Measurements from ENCODE around the gene FARS2. TPM values are rescaled to one million over a fixed set of nuclear protein-coding genes. Genes with fewer than 3 reads are reported as not detected.
A peak's percentile ranks its signal among the peaks of the same experiment; 100 is the strongest.

FARS2 gene
- total and polyA plus RNA-seq, 2 donors (not counting 1 experiment from before 2014, with no cell fraction given), result 33.0 to 35.5 TPM

DNA sequence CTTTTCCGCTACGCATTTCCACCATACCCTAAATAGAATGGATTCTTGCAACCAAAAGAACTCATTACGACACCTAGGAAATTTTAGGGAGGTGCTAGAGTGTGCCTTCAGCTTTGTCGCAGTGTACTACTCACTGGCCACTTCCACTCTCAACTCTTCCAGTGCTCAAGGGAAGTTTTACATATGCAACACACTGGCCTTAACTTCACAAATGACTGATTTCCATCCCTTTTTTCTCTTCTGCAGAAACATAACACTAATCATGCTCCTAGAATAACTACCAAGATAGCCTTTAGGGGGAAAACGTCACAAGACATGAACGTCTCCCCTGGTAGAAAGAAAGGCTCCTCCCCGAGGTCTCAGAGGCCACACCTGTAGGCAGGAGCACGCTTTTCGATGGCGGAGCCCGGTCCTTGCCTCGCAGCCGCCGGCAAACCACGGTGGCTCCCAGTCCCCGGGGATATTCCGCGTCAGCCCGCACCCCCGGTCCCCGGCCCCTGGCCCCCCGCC, 1.1 kb upstream of the FARS2 start:
- Mint-ChIP-seq H3K9me3 (ENCODE audit: insufficient read depth) (no peaks in the 10 kb centered on the region), H3K27me3 (no peaks in the 10 kb centered on the region), H3K27ac (peak overlapping the region; percentile 99), H3K4me1 (peaks cover 23% of the 10 kb centered on the region), H3K4me3 (peak overlapping the region; percentile 92)
- H3K9me3 ChIP-seq (ENCODE audit: control extremely low read depth in 1 of 3, control insufficient read depth in 2 of 3, insufficient read depth in 1 of 3, low read length in 2 of 3), result no peaks in the 10 kb centered on the region
- H3K27me3 ChIP-seq (replicated peaks in 1 of 4; ENCODE audit: control extremely low read depth in 1 of 4, control insufficient read depth in 3 of 4, insufficient read depth in 4 of 4, low read length in 3 of 4), result no peaks in the 10 kb centered on the region
- peak overlapping the region; percentile 72 to 96 for H3K27ac ChIP-seq (ENCODE audit: low read length in 2 of 2)
- ChIA-PET CTCF (interaction anchor here (0.6 to 2.7 kb wide), 2 partner anchors 42 to 97 kb away, joined by 6 to 14 read pairs; no protein-coding TSS in a partner anchor), POLR2A (interaction anchor here (0.6 to 2.4 kb wide), 5 partner anchors 15 to 256 kb away, joined by 3 to 11 read pairs (median 4); partner anchors contain the start of gene RPP40)
- peak overlapping the region; percentile 56 to 96 (median 93) for H3K4me3 ChIP-seq (ENCODE audit: control extremely low read depth in 1 of 5, extremely low read depth in 1 of 5, insufficient read depth in 1 of 5, low read depth in 2 of 5, low read length in 4 of 5)
- TF ChIP-seq, protein P1, sequence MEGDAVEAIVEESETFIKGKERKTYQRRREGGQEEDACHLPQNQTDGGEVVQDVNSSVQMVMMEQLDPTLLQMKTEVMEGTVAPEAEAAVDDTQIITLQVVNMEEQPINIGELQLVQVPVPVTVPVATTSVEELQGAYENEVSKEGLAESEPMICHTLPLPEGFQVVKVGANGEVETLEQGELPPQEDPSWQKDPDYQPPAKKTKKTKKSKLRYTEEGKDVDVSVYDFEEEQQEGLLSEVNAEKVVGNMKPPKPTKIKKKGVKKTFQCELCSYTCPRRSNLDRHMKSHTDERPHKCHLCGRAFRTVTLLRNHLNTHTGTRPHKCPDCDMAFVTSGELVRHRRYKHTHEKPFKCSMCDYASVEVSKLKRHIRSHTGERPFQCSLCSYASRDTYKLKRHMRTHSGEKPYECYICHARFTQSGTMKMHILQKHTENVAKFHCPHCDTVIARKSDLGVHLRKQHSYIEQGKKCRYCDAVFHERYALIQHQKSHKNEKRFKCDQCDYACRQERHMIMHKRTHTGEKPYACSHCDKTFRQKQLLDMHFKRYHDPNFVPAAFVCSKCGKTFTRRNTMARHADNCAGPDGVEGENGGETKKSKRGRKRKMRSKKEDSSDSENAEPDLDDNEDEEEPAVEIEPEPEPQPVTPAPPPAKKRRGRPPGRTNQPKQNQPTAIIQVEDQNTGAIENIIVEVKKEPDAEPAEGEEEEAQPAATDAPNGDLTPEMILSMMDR (IDR thresholded peaks at IDR 0.05), result no peak
- no peak for TF ChIP-seq EZH2 (IDR thresholded peaks at IDR 0.05; ENCODE audit: borderline replicate concordance, insufficient read depth, low read depth, low read length, poor library complexity, severe bottlenecking)
- peak overlapping the region; percentile 77 for H3K9ac ChIP-seq (ENCODE audit: low read length)
- DNase-seq (peak; percentile 84), ATAC-seq (ENCODE audit: low read depth) (peak; percentile 63)
- peaks cover 55% of the 10 kb centered on the region for H3K79me2 ChIP-seq (ENCODE audit: control insufficient read depth, insufficient read depth, low read length)
- peaks cover 0 to 9% of the 10 kb centered on the region in 2 experiments for H3K36me3 ChIP-seq (replicated peaks in 1 of 2; ENCODE audit: control extremely low read depth in 1 of 2, control insufficient read depth in 1 of 2, extremely low read depth in 1 of 2, insufficient read depth in 2 of 2, low read length in 1 of 2)
- under 1% methylated on average over 20 of the region's 22 CpGs for WGBS (ENCODE audit: insufficient coverage)
- H3K4me2 ChIP-seq (replicated peaks; ENCODE audit: low read depth, low read length, poor library complexity, severe bottlenecking), result peak overlapping the region; percentile 78
- intact Hi-C loops (cut with micrococcal nuclease), result loop anchor here (2.0 to 5.0 kb wide), 3 partner anchors 77 to 1123 kb away; partner anchors contain the start of gene ECI2
- peaks cover 15 to 23% of the 10 kb centered on the region in 2 donors for H3K4me1 ChIP-seq (ENCODE audit: control insufficient read depth in 2 of 2, insufficient read depth in 2 of 2, low read length in 2 of 2)
- peak overlapping the region; percentile 90 for H2AFZ ChIP-seq (ENCODE audit: insufficient read depth, low read depth, low read length, poor library complexity, severe bottlenecking)
- H4K20me1 ChIP-seq (ENCODE audit: control insufficient read depth, insufficient read depth, low read length, poor library complexity, severe bottlenecking), result no peaks in the 10 kb centered on the region

DNA sequence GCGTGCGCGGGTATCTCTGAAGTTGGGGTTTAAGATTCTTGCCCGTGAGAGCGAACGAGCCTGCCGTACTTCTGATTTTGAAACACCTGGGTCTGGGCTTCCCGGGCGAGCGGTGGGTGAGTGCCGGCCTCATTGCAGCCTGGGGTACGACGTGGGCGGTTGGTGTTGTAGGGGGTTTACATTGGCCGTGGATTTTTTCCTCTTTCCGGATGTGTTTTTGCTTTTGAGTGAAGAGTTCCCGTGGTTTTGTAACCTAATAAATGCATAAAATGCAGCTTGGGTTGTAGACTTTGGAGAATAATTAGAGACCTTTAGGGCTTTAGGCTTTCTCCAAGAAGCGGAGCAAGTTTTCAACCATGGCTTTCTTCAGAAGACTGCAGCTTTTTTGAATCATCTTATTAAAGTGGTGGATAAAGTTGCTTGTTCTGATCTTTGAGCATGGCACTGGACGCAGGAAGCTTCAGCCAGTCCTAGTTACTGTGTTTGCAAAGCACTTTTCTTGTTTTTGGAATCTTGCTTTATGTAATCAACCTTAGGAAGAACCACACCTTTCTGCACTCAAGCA, 314 bp downstream of the FARS2 start:
- H3K79me2 ChIP-seq (ENCODE audit: control insufficient read depth, insufficient read depth, low read length), result peaks cover 66% of the 10 kb centered on the region
- POLR2A ChIA-PET, result interaction anchor here (0.6 to 2.4 kb wide), 7 partner anchors 17 to 1286 kb away, joined by 3 to 11 read pairs (median 4); partner anchors contain the start of gene RPP40
- peaks cover 15 to 23% of the 10 kb centered on the region in 2 donors for H3K4me1 ChIP-seq (ENCODE audit: control insufficient read depth in 2 of 2, insufficient read depth in 2 of 2, low read length in 2 of 2)
- TF ChIP-seq, protein P1 (IDR thresholded peaks at IDR 0.05), result no peak
- TF ChIP-seq EZH2 (IDR thresholded peaks at IDR 0.05; ENCODE audit: borderline replicate concordance, insufficient read depth, low read depth, low read length, poor library complexity, severe bottlenecking), result no peak
- H3K27ac ChIP-seq (ENCODE audit: low read length in 2 of 2), result peak overlapping the region; percentile 96 to 97
- H3K4me3 ChIP-seq (ENCODE audit: control extremely low read depth in 1 of 5, extremely low read depth in 1 of 5, insufficient read depth in 1 of 5, low read depth in 2 of 5, low read length in 4 of 5), result peak overlapping the region; percentile 77 to 96 (median 93)
- H2AFZ ChIP-seq (ENCODE audit: insufficient read depth, low read depth, low read length, poor library complexity, severe bottlenecking), result peak overlapping the region; percentile 90
- no peaks in the 10 kb centered on the region for H4K20me1 ChIP-seq (ENCODE audit: control insufficient read depth, insufficient read depth, low read length, poor library complexity, severe bottlenecking)
- H3K27ac Mint-ChIP-seq, result peak overlapping the region; percentile 99
- no peaks in the 10 kb centered on the region for H3K27me3 Mint-ChIP-seq
- H3K9me3 Mint-ChIP-seq (ENCODE audit: insufficient read depth), result no peaks in the 10 kb centered on the region
- CTCF ChIA-PET, result interaction anchor here (1.2 to 2.7 kb wide), 4 partner anchors 29 to 258 kb away, joined by 3 to 14 read pairs (median 4); partner anchors contain the start of gene RPP40
- no peak for ATAC-seq (ENCODE audit: low read depth)
- no peak for DNase-seq
- peak overlapping the region; percentile 78 for H3K4me2 ChIP-seq (replicated peaks; ENCODE audit: low read depth, low read length, poor library complexity, severe bottlenecking)
- no peaks in the 10 kb centered on the region for H3K9me3 ChIP-seq (ENCODE audit: control extremely low read depth in 1 of 3, control insufficient read depth in 2 of 3, insufficient read depth in 1 of 3, low read length in 2 of 3)
- H3K4me3 Mint-ChIP-seq, result peak overlapping the region; percentile 92
- peaks cover 28% of the 10 kb centered on the region for H3K4me1 Mint-ChIP-seq
- under 1% methylated on average over 18 of the region's 19 CpGs for WGBS (ENCODE audit: insufficient coverage)
- peaks cover 0 to 12% of the 10 kb centered on the region in 2 experiments for H3K36me3 ChIP-seq (replicated peaks in 1 of 2; ENCODE audit: control extremely low read depth in 1 of 2, control insufficient read depth in 1 of 2, extremely low read depth in 1 of 2, insufficient read depth in 2 of 2, low read length in 1 of 2)
- H3K9ac ChIP-seq (ENCODE audit: low read length), result peak overlapping the region; percentile 77
- intact Hi-C loops (cut with micrococcal nuclease), result loop anchor here (1.0 to 5.0 kb wide), 5 partner anchors 42 to 1124 kb away; partner anchors contain the start of gene ECI2
- no peaks in the 10 kb centered on the region for H3K27me3 ChIP-seq (replicated peaks in 1 of 4; ENCODE audit: control extremely low read depth in 1 of 4, control insufficient read depth in 3 of 4, insufficient read depth in 4 of 4, low read length in 3 of 4)
